ENCODE results near the gene IRAK3.
"Not testable (repeated sequence)": the region's sequence is repeated elsewhere in the genome, so short reads cannot be mapped to it uniquely, and the experiment has no call there.

IRAK3 gene

DNA sequence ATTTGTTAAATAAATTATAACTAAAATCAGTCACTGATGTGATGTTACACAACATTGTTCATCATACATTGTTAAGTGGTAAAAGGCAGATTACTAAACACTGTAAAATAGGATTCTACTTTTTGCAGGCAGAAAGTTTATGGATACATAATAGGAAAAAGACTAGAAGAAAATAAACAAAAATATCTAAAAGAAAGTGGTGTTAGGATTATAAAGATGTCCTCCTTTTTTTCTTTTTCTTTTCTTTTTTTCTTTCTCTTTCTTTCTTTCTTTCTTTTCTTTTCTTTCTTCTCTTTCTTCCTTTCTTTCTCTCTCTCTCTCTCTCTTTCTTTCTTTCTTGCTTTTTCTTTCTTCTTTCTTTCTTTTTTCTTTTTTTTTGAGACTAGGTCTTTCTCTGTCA, 73.7 kb downstream of the IRAK3 start:
- DNase-seq (ENCODE audit: low read depth), result no peak

DNA sequence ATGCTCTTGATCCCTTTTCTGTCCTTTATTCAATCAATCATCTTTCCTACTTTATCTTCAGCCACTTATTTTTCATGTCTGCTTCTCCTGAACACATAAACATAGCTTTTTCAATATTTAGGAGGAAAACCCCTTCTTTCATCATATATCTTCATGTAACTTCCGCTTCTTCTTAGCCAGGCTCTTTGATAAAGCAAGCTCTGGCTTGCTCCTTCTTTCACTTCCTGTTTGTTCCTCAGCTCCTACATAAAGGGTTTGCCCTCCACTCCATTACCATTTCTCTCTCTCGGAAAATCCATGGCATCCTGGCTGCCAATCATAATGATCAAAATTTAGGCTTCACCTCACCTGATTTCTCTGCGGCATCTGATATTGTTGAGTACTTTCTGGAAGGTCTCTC, 79.5 kb downstream of the IRAK3 start:
- DNase-seq (ENCODE audit: low read depth), result no peak

GRCh38 chr12:66269142-66269541, 80.1 kb downstream of the IRAK3 start:
- DNase-seq (ENCODE audit: low read depth), result no peak

DNA sequence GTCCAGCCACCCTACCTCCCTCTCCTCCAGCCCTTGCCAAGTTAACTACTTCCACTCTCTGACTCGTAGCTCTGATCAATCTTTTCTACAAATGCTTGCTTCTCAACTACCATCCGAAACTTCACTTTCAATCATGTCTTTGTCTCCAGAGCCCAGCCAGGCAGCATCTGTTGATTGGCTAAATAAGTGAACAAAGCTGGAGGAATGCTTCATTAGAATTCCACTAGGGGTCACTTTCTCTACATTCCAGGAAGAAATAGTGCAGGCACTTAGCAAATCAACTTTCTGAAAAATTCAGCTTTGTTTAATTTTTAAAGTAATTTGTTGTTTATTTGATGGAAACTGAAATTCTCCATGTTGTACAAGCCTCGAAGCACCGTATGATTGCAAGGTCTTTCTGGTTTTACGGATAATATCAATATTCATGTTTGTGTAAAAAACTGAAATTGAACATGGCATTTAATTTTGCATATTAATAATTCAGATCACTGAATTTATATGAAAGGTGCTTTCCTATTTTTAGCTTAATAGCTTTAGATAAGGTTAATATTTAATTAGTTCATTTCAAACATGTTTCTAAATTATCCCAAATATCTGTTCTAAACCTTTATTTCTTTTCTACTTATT, 80.9 kb downstream of the IRAK3 start:
- no peak for DNase-seq (ENCODE audit: low read depth)

GRCh38 chr12:66270613-66271012, 81.6 kb downstream of the IRAK3 start:
- no peak for DNase-seq (ENCODE audit: low read depth)

DNA sequence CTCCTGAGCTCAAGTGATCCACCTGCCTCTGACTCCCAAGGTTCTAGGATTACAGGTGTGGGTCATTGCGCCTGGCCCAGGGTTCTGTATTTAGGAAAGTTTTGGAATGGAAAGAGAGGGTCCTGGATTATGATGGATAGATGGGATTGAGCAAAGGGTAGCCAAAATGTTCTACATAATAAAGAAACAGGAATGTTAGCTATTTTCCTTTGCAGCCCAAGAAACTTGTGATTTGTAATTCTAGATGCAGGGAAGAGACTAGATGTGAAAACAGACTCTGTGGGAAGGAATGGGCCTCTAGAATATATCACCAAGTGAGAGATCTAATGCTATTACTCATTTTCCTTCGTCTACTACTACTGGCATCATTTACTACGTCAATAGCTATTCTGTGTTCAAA, 83.6 kb downstream of the IRAK3 start:
- DNase-seq (ENCODE audit: low read depth), result no peak

DNA sequence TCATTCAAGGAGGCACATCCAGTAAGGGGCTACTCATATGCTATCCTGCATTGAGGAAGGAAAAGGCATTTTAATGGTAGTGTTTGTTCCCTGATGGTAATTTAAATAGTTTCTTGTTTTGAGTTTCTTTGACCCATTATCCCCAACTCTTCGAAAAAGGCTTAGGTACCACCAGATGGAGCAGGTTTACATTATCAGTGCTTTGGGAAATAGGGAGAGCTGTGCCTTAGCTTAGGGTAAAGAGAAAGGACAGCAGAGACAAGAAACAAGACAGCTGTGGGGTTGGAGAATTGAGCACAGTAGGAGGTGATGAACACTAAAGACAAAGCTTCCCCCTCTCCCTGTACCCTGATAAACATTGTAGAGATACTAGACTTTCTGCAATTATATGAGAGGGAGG, 84.1 kb downstream of the IRAK3 start:
- DNase-seq (ENCODE audit: low read depth), result no peak

DNA sequence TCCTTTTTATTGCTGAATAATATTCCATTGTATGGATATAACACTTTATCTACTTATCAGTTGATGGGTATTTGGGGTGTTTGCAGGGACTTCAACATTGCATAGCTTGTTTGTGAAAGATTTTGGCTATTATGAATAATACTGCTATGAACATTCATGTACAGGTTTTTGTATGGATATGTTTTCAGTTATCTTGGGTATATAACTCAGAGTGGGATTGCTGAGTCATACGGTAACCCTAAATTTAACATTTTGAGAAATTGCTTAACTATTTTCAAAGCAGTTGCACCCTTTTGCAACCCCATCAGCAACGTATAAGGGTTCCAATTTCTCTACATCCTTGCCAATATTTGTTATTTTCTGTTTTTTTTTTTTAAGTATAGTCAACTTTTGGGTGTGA, 86.0 kb downstream of the IRAK3 start:
- DNase-seq (ENCODE audit: low read depth), result no peak

- DNase-seq (ENCODE audit: low read depth), result no peak
Observed at GRCh38 chr12:66279123-66279712, 90.2 kb downstream of the IRAK3 start.

DNA sequence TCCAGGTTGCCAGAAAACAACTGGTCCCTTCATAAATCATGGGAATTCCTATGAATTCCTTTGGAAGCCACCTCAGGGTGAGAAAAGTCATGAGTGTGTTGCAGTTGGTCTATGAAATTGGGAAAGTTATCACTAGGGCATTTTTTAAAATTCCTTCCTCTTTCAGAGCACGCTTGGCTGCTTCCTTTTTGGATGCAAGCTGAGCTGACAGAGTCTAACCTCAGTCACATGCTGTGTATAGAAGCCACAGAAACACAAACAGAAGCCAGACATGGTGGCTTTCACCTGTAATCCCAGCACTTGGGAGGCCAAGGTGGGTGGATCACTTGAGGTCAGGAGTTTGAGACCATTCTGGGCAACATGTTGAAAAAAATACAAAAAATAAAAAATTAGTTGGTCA, 91.5 kb downstream of the IRAK3 start:
- DNase-seq (ENCODE audit: low read depth), result no peak

DNA sequence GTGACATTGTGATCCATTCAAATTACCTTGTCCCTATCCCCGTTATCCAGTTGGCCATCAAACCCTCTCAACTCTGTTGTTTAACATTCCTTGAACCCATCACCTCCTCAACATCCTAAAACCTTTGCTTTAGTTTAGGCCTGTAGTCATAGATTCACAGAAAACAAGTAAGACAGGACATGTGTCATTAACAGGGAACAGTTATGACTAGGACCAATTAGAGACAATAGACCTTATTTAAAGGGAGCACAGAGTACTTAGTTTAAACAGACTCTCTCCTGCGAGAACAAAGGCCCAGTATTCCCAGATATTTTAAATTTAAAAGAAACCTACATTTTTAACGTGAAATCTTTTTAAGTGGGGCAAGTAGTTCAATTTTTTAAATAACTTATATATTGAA, 93.2 kb downstream of the IRAK3 start:
- DNase-seq (ENCODE audit: low read depth), result no peak

DNA sequence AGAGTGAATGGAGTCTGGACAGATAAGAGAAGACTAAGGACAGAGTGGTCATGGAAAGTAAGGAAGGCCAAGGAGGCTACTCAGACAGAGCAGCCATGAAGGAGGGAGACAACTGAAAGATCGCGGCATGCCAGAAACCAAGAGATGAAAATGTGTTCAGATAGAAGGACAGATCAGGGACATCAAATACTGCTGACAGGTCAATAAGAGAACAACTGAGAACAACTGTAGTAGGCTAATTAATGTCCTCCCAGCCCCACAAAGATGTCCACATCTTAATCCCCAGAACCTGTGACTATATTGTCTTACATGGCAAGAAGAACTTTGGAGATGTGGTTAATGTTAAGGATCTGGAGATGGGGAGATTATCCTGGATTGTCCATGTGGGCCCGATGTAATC, 98.3 kb downstream of the IRAK3 start:
- DNase-seq (ENCODE audit: low read depth), result no peak

DNA sequence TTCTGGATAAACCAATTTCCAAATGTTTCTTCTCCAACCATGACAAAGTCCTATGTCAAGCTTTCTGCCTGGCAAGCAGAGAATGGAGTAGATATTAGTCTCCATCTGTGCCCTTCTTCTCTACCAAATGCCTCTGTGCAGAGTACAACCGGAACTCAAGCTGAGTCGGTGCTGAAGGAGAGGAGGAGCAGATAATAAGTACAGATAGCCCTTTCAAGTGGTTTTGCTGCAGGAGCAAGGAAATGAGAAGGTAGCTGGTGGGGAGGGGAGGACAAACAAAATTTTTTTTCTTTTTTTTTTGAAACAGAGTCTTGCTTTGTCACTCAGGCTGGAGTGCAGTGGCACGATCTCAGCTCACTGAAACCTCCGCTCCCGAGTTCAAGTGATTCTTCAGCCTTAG, 99.1 kb downstream of the IRAK3 start:
- peak; percentile 51 for DNase-seq (ENCODE audit: low read depth)

GRCh38 chr12:66289485-66289884, 100.5 kb downstream of the IRAK3 start:
- no peak for DNase-seq (ENCODE audit: low read depth)

- no peak for DNase-seq (ENCODE audit: low read depth)
Observed at GRCh38 chr12:66290716-66291200, 101.7 kb downstream of the IRAK3 start.

DNA sequence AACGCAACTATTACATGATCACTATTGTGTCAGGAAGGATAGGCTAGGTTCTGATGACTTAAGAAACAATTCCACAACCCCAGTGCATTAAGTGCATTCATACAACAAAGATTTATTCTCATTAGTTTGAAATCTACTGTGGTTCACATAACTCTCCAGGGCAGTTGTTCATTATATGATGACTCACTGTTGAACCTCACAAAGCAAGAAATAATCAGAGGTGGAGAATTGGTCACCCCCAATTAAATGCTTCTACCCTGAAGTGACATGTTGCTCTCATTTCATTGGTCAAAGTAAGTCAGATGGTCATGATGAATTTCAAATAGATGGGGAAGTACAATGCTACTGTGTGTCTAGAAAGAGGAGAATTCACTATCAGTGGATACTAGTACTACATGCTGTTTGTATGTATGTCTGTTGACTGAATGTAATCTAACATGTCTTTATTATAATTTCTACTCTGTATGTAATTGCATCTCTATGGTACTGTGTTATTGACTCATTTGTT, 107.2 kb downstream of the IRAK3 start:
- DNase-seq (ENCODE audit: low read depth), result no peak

DNA sequence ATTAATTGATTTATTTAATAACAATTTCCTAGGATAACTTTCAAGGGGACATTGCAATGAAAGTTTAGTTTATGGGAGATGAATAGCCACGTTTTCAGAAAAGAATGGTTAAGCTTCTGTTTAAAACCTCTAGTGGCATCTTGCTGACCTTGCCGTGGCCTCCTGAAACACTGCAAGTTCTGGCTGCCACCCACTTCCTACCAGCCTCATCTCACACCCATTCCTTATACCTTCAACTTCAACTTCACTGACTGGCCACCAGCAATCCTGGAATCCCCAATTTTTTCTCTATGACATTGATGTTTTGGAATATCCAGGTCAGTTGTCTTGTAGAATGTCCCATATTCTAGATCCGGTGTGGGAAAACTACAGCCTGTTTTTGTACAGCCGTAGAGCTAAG, 108.1 kb downstream of the IRAK3 start:
- DNase-seq (ENCODE audit: low read depth), result no peak

- DNase-seq (ENCODE audit: low read depth), result no peak
Observed at GRCh38 chr12:66297923-66298322, 108.9 kb downstream of the IRAK3 start.

GRCh38 chr12:66301944-66302826, 113.2 kb downstream of the IRAK3 start, which contains the start of gene HELB:
Gene HELB (plus strand): TSS chr12:66302493. CDS start chr12:66302604, 111 bp downstream.
- peak; percentile 97 for DNase-seq (ENCODE audit: low read depth)

DNA sequence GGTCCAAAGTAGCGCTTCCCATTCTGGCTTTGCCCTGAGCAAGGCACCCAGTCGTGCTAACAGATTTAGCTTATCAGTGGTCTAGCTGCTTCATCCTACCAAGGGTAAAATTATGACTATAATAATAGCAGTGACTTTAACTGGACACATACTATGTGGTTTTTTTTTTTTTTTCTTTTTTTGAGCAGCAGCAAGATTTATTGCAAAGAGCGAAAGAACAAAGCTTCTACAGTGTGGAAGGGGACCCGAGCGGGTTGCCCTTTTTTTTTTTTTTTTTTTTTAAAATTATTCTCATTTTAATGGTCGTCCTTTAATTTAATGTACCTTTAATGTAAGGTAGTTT, 113.8 kb downstream of the IRAK3 start:
- DNase-seq (ENCODE audit: low read depth), result no peak

DNA sequence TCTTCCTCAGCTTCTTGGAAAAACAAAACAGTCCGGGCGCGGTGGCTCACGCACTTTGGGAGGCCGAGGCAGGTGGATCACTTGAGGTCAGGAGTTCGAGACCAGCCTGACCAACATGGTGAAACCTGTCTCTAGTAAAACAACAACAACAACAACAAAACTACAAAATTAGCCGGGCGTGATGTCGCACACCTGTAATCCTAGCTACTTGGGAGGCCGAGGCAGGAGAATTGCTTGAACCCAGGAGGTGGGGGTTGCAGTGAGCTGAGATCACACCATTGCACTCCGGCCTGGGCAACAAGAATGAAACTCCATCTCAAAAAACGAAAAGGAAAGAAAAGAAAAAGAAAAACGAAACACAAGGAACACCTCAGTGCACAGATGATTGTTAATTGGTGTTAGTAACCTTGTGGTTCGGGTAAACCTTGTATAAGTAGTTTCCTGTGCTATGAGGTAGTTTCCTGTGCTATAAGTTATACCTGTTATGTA, 114.3 kb downstream of the IRAK3 start:
- DNase-seq (ENCODE audit: low read depth), result not testable (repeated sequence)

Measured in stimulated activated CD4-positive, alpha-beta T cell treated with anti-CD3 and anti-CD28 coated beads, Interleukin-2, amount 100 ng/mL, for 4 hours (primary cell).